Fibroblast of the aortic adventitia (primary cell): ENCODE data around the gene AQP7. TPM values are rescaled to one million over a fixed set of nuclear protein-coding genes. Genes with fewer than 3 reads are reported as not detected.

Experiments used
- DNase-seq: peaks from one replicate; pipeline ENCODE4 v3.0.0-alpha.2; 2010; ENCODE audit warnings: low read depth
- H3K4me3 ChIP-seq: 2 replicates; pipeline ENCODE4 v1.5.1; 2011; ENCODE audit warnings: low read depth, mild to moderate bottlenecking, control low read depth, low read length, moderate library complexity
- CTCF ChIP-seq: IDR thresholded peaks from 2 replicates; pipeline ENCODE4 v1.5.1; 2011; ENCODE audit warnings: mild to moderate bottlenecking, low read length, control low read depth, inconsistent platforms; ENCODE audit not compliant: insufficient read depth
- total RNA-seq: library from RNA; depleted of rRNA; stranded (reverse); fragments of >200 nt; gene quantifications from 2 replicates; pipeline ENCODE4 v1.2.3, GENCODE V29; 2012; ENCODE audit warnings: low replicate concordance

AQP7 gene
- total RNA-seq, 1 donor = 0.09 TPM

- peak; percentile 29 for DNase-seq
- TF ChIP-seq CTCF = no peak
Measured at GRCh38 chr9:33439731-33440130, 37.4 kb upstream of the AQP7 start.

GRCh38 chr9:33438926-33439680 is 36.7 kb upstream of the AQP7 start:
- no peak overlapping the region for H3K4me3 ChIP-seq
- no peak for TF ChIP-seq CTCF
- DNase-seq = no peak

More at GRCh38 chr9:33439731-33440130, 37.4 kb upstream of the AQP7 start:
- H3K4me3 ChIP-seq = no peak overlapping the region

- TF ChIP-seq CTCF = no peak
- no peak for DNase-seq
- H3K4me3 ChIP-seq = no peak overlapping the region
Measured at GRCh38 chr9:33437898-33438297, 35.5 kb upstream of the AQP7 start.

- DNase-seq = no peak
- no peak overlapping the region for H3K4me3 ChIP-seq
- TF ChIP-seq CTCF = no peak
Measured at GRCh38 chr9:33437205-33437604, 34.8 kb upstream of the AQP7 start.

GRCh38 chr9:33436445-33436844 is 34.1 kb upstream of the AQP7 start:
- no peak for TF ChIP-seq CTCF
- DNase-seq = no peak
- no peak overlapping the region for H3K4me3 ChIP-seq

GRCh38 chr9:33435821-33436277 is 33.5 kb upstream of the AQP7 start:
- H3K4me3 ChIP-seq = no peak overlapping the region
- DNase-seq = no peak
- TF ChIP-seq CTCF = no peak
